ENCODE results near the gene CNTNAP2. TPM values are rescaled to one million over a fixed set of nuclear protein-coding genes. Genes with fewer than 3 reads are reported as not detected.

The CNTNAP2 gene
- total RNA-seq, 2 donors from 2014 or later = not detected

GRCh38 chr7:148017126-148017525 lies 1900.5 kb downstream of the CNTNAP2 start:
- no peak overlapping the region for H3K4me3 Mint-ChIP-seq
- H3K9me3 Mint-ChIP-seq = no peaks in the 10 kb centered on the region
- H3K27ac Mint-ChIP-seq = no peak overlapping the region
- H3K27me3 Mint-ChIP-seq = peaks cover 4% of the 10 kb centered on the region
- no peaks in the 10 kb centered on the region for H3K36me3 Mint-ChIP-seq (ENCODE audit: low read depth)
- no peaks in the 10 kb centered on the region for H3K4me1 Mint-ChIP-seq
- no peak for ATAC-seq (replicated peaks)

GRCh38 chr7:148020679-148021078 lies 1904.1 kb downstream of the CNTNAP2 start:
- H3K4me3 Mint-ChIP-seq = no peak overlapping the region
- ATAC-seq (replicated peaks) = no peak

GRCh38 chr7:148021507-148022045 lies 1905.0 kb downstream of the CNTNAP2 start:
- no peaks in the 10 kb centered on the region for H3K36me3 Mint-ChIP-seq (ENCODE audit: low read depth)
- no peak overlapping the region for H3K27ac Mint-ChIP-seq
- H3K4me1 Mint-ChIP-seq = no peaks in the 10 kb centered on the region
- H3K4me3 Mint-ChIP-seq = no peak overlapping the region
- no peaks in the 10 kb centered on the region for H3K9me3 Mint-ChIP-seq
- H3K27me3 Mint-ChIP-seq = no peaks in the 10 kb centered on the region
- no peak for ATAC-seq (replicated peaks)

More at GRCh38 chr7:148020679-148021078, 1904.1 kb downstream of the CNTNAP2 start:
- Mint-ChIP-seq H3K36me3 (ENCODE audit: low read depth) (no peaks in the 10 kb centered on the region), H3K4me1 (no peaks in the 10 kb centered on the region), H3K9me3 (no peaks in the 10 kb centered on the region), H3K27me3 (peaks cover 4% of the 10 kb centered on the region), H3K27ac (no peak overlapping the region)

GRCh38 chr7:148022832-148023231 lies 1906.2 kb downstream of the CNTNAP2 start:
- no peak overlapping the region for H3K27ac Mint-ChIP-seq
- no peaks in the 10 kb centered on the region for H3K9me3 Mint-ChIP-seq
- H3K4me1 Mint-ChIP-seq = no peaks in the 10 kb centered on the region
- no peaks in the 10 kb centered on the region for H3K36me3 Mint-ChIP-seq (ENCODE audit: low read depth)
- ATAC-seq (replicated peaks) = no peak
- no peaks in the 10 kb centered on the region for H3K27me3 Mint-ChIP-seq
- H3K4me3 Mint-ChIP-seq = no peak overlapping the region

- H3K4me1 Mint-ChIP-seq = no peaks in the 10 kb centered on the region
- no peak for ATAC-seq (replicated peaks)
- no peak overlapping the region for H3K4me3 Mint-ChIP-seq
- H3K27ac Mint-ChIP-seq = no peak overlapping the region
- no peaks in the 10 kb centered on the region for H3K9me3 Mint-ChIP-seq
- no peaks in the 10 kb centered on the region for H3K36me3 Mint-ChIP-seq (ENCODE audit: low read depth)
- H3K27me3 Mint-ChIP-seq = no peaks in the 10 kb centered on the region
These were observed 1910.1 kb downstream of the CNTNAP2 start for GRCh38 chr7:148026713-148027112.

GRCh38 chr7:148028165-148028564 lies 1911.6 kb downstream of the CNTNAP2 start:
- no peak overlapping the region for H3K4me3 Mint-ChIP-seq
- H3K36me3 Mint-ChIP-seq (ENCODE audit: low read depth) = no peaks in the 10 kb centered on the region
- ATAC-seq (replicated peaks) = no peak
- peaks cover 4% of the 10 kb centered on the region for H3K27me3 Mint-ChIP-seq
- no peaks in the 10 kb centered on the region for H3K9me3 Mint-ChIP-seq
- H3K4me1 Mint-ChIP-seq = no peaks in the 10 kb centered on the region
- H3K27ac Mint-ChIP-seq = no peak overlapping the region

GRCh38 chr7:148031019-148031418 lies 1914.4 kb downstream of the CNTNAP2 start:
- Mint-ChIP-seq H3K36me3 (ENCODE audit: low read depth) (no peaks in the 10 kb centered on the region), H3K4me1 (no peaks in the 10 kb centered on the region), H3K9me3 (no peaks in the 10 kb centered on the region), H3K4me3 (no peak overlapping the region), H3K27me3 (peaks cover 4% of the 10 kb centered on the region), H3K27ac (no peak overlapping the region)
- no peak for ATAC-seq (replicated peaks)

GRCh38 chr7:148031811-148032210 lies 1915.2 kb downstream of the CNTNAP2 start:
- no peak overlapping the region for H3K4me3 Mint-ChIP-seq
- H3K27ac Mint-ChIP-seq = no peak overlapping the region

GRCh38 chr7:148035950-148036349 lies 1919.3 kb downstream of the CNTNAP2 start:
- no peaks in the 10 kb centered on the region for H3K9me3 Mint-ChIP-seq
- peaks cover 4% of the 10 kb centered on the region for H3K27me3 Mint-ChIP-seq
- no peak overlapping the region for H3K27ac Mint-ChIP-seq
- H3K36me3 Mint-ChIP-seq (ENCODE audit: low read depth) = no peaks in the 10 kb centered on the region
- H3K4me1 Mint-ChIP-seq = no peaks in the 10 kb centered on the region
- H3K4me3 Mint-ChIP-seq = no peak overlapping the region
- no peak for ATAC-seq (replicated peaks)

More at GRCh38 chr7:148031811-148032210, 1915.2 kb downstream of the CNTNAP2 start:
- Mint-ChIP-seq H3K27me3 (peaks cover 4% of the 10 kb centered on the region), H3K36me3 (ENCODE audit: low read depth) (no peaks in the 10 kb centered on the region), H3K4me1 (no peaks in the 10 kb centered on the region), H3K9me3 (no peaks in the 10 kb centered on the region)
- ATAC-seq (replicated peaks) = no peak

GRCh38 chr7:148037044-148037443 lies 1920.4 kb downstream of the CNTNAP2 start:
- no peaks in the 10 kb centered on the region for H3K4me1 Mint-ChIP-seq
- no peak overlapping the region for H3K4me3 Mint-ChIP-seq
- peaks cover under 1% of the 10 kb centered on the region for H3K27me3 Mint-ChIP-seq
- no peak for ATAC-seq (replicated peaks)
- no peaks in the 10 kb centered on the region for H3K36me3 Mint-ChIP-seq (ENCODE audit: low read depth)
- H3K27ac Mint-ChIP-seq = no peak overlapping the region
- H3K9me3 Mint-ChIP-seq = no peaks in the 10 kb centered on the region

GRCh38 chr7:148041156-148041555 lies 1924.6 kb downstream of the CNTNAP2 start:
- ATAC-seq (replicated peaks) = no peak
- H3K4me1 Mint-ChIP-seq = no peaks in the 10 kb centered on the region
- H3K9me3 Mint-ChIP-seq = no peaks in the 10 kb centered on the region
- no peaks in the 10 kb centered on the region for H3K36me3 Mint-ChIP-seq (ENCODE audit: low read depth)
- no peak overlapping the region for H3K27ac Mint-ChIP-seq
- H3K27me3 Mint-ChIP-seq = peaks cover 3% of the 10 kb centered on the region
- H3K4me3 Mint-ChIP-seq = no peak overlapping the region

- Mint-ChIP-seq H3K9me3 (no peaks in the 10 kb centered on the region), H3K4me3 (no peak overlapping the region), H3K27me3 (peaks cover 3% of the 10 kb centered on the region), H3K27ac (no peak overlapping the region), H3K36me3 (ENCODE audit: low read depth) (no peaks in the 10 kb centered on the region), H3K4me1 (no peaks in the 10 kb centered on the region)
- ATAC-seq (replicated peaks) = no peak
These were observed 1926.5 kb downstream of the CNTNAP2 start for GRCh38 chr7:148042935-148043631.

- Mint-ChIP-seq H3K4me3 (no peak overlapping the region), H3K27me3 (peaks cover 3% of the 10 kb centered on the region), H3K4me1 (no peaks in the 10 kb centered on the region), H3K36me3 (ENCODE audit: low read depth) (no peaks in the 10 kb centered on the region), H3K27ac (no peak overlapping the region), H3K9me3 (no peaks in the 10 kb centered on the region)
- ATAC-seq (replicated peaks) = no peak
These were observed 1927.6 kb downstream of the CNTNAP2 start for GRCh38 chr7:148044173-148044572.

GRCh38 chr7:148045521-148045920 lies 1928.9 kb downstream of the CNTNAP2 start:
- Mint-ChIP-seq H3K27me3 (peaks cover 3% of the 10 kb centered on the region), H3K36me3 (ENCODE audit: low read depth) (no peaks in the 10 kb centered on the region), H3K9me3 (no peaks in the 10 kb centered on the region), H3K4me3 (no peak overlapping the region), H3K4me1 (no peaks in the 10 kb centered on the region), H3K27ac (no peak overlapping the region)
- ATAC-seq (replicated peaks) = no peak

- H3K4me3 Mint-ChIP-seq = no peak overlapping the region
These were observed 1932.5 kb downstream of the CNTNAP2 start for GRCh38 chr7:148049068-148049467.

More at GRCh38 chr7:148049068-148049467, 1932.5 kb downstream of the CNTNAP2 start:
- H3K27ac Mint-ChIP-seq = no peak overlapping the region
- no peaks in the 10 kb centered on the region for H3K27me3 Mint-ChIP-seq
- H3K36me3 Mint-ChIP-seq (ENCODE audit: low read depth) = no peaks in the 10 kb centered on the region
- no peaks in the 10 kb centered on the region for H3K4me1 Mint-ChIP-seq
- no peak for ATAC-seq (replicated peaks)
- H3K9me3 Mint-ChIP-seq = no peaks in the 10 kb centered on the region

Data from activated T-helper 17 cell treated with anti-CD3 and anti-CD28 coated beads, Interleukin-2, amount 50 U/mL, for 72 hours (primary cell).